SKM-1 (cell line): Measurements from ENCODE around the gene LRRC37A2.
"Not testable (repeated sequence)": the region's sequence is repeated elsewhere in the genome, so short reads cannot be mapped to it uniquely, and the experiment has no call there.

Experiments
- DNase-seq: peaks from one replicate; lab custom pipeline; 2025; ENCODE audit not compliant: unreplicated experiment; lab: John Stamatoyannopoulos, UW

Gene LRRC37A2

DNA sequence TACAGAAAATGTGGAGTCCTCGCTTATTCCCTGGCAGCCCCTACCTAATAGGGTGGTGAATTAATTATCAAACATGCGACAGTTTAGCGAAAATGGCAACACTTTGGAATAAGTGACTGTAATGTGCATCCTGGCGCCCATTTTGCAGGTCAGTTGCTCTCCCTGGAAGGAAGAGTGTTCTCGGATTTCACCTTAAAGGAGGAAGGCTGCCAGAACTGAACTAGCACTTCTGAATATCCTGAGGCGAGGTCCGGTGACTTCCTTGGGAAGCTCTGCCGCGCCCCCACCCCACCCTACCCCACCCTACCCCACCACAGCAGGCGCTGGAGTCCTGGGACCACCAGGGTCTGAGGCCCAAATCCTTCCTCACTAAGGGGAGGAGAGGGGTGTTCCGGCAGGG is at the start of gene LRRC37A2:
Gene LRRC37A2, plus strand, starts transcription at position 301 of the 400 bp plus-strand sequence. CDS start 245 bp downstream, outside the sequence.
- DNase-seq, result not testable (repeated sequence)

- DNase-seq, result not testable (repeated sequence)
These were observed 44.6 kb upstream of the LRRC37A2 start for GRCh38 chr17:46467618-46468017.

DNA sequence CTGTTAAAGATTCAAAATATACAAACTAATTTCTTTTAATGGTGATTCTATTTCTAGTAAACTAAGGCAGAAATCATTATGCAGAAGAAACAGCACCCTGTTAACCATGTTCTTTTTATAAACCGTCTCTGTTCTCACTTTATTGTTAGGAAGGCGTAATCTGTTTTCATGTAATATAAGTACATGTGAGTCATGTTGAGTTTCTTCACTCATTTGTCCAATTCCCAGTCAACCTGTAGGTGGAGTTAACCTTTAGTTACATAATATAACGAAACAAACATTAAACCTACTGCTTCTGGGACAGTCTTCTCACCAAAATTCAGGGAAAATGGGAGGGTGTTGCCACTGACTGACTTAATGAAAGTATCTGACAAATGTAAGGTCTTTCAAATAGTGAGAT is 37.8 kb upstream of the LRRC37A2 start:
- DNase-seq, result not testable (repeated sequence)

DNA sequence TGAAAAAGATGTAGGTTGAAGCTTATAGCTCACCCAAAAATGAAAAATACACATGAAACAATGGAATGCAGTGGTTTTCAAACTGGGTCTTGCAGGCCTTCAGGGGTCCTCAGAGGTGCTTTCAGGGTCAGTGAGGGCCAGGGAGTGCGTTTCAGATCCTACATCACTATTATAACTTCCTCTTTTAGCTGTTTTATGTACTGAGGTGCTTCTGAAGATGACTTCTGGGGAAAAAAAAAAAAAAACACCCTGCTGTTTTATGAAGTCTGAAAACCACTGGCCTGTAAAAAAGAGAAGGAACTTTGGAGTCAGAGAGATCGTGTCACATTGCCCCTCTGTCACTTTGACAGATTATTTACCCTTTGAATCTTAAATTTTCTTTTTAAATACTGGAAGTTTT is 36.7 kb upstream of the LRRC37A2 start:
- DNase-seq, result not testable (repeated sequence)

- DNase-seq, result not testable (repeated sequence)
These were observed 33.4 kb upstream of the LRRC37A2 start for GRCh38 chr17:46478823-46479222.

DNA sequence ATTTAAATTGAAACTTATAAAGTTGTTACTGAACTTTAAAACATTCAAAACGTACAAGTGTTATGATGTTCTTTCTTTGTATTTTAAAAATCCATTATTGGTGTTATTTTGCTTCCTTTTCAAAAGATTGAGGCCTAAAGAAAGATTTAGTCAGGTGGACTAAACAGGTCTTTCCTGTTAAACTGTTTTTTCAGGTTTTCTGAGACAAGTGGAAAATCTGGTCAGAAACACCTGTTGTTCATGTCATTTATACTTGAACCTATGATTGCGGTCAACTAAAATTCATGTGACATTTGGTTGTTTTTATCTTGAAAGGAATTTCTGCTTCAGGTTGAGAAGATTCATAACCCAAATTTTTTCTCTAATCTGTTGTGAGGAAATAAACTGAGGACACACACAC is 31.0 kb upstream of the LRRC37A2 start:
- not testable (repeated sequence) for DNase-seq

- not testable (repeated sequence) for DNase-seq
These were observed 20.2 kb upstream of the LRRC37A2 start for GRCh38 chr17:46492021-46492420.

- not testable (repeated sequence) for DNase-seq
These were observed 12.7 kb upstream of the LRRC37A2 start for GRCh38 chr17:46499437-46500139.

GRCh38 chr17:46505896-46506295 is 6.4 kb upstream of the LRRC37A2 start:
- not testable (repeated sequence) for DNase-seq

- DNase-seq, result not testable (repeated sequence)
These were observed 22.4 kb downstream of the LRRC37A2 start for GRCh38 chr17:46534716-46535115.

- DNase-seq, result not testable (repeated sequence)
These were observed 36.3 kb downstream of the LRRC37A2 start for GRCh38 chr17:46548607-46549006.

DNA sequence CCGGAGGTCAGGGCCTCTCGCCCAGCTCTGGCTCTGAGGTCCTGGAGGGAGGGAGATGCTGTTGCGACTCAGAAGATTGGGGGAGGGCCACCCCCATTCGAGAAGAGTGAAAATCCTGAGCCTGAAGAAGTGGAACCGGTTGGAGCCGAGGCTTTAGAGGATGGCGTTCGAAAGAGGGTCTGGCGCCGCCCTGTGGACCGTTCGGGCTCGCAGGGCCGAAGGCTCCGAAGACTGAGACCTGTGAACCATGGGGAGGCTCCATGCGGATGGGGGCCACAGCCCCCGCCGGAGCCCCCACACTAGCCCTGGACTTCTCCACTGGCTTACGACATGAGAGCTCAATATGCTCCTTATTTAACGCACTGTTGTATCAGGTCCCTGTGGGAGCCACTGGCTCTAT is 46.9 kb downstream of the LRRC37A2 start:
- not testable (repeated sequence) for DNase-seq

DNA sequence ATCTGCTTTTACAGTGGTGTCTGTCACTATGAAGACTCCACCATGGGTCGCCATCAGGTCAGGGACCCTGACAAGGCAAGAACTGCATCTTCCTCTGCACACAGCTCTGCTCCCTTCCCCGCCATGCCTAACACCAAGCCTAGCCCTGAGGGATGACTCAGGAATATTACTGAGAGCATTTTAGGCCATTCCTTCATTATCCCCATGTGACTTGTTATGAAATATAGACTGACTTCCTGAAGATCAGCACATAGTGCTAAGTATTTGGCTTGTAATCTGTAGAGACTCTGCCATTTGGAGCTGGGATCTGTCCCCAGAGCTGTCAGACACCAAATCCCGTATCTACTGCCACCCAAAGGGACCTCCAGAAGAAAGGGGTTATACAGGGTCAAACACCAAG is 47.8 kb downstream of the LRRC37A2 start:
- DNase-seq, result not testable (repeated sequence)

DNA sequence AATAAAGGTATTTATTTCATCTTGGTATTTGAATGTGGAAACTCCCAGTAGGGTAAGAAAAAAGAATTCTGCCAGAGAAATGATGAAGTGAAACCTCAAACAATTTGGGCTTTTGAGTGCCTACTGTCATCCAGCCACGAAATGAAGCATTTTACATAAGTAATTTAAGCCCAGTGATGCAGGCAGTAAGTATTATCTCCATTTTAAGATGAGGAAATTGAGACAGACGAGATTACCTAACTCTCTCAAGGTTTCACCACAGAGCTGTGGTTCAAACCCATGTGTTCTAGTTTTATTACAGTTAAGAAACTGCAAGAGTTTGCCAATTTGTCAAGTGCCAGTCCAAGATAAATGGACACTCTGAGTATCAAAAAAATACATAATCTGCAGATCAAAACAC is 54.0 kb downstream of the LRRC37A2 start:
- not testable (repeated sequence) for DNase-seq

DNA sequence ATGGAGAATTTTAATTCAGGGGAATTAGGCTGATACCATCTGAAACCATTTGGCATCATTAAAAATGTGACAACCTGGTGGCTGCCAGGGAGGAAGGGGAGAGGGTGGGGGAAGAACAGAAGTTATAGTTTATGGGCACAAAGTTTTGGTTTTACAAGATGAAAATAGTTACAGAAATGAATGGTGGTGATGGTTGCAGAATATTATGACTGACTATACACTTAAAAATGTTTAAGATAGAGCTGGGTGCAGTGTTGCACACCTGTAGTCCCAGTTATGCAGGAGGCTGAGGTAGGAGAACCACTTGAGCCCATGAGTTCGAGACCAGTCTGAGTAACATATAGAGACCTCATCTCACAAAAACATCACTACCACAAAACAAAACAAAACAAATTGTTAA is 54.7 kb downstream of the LRRC37A2 start:
- not testable (repeated sequence) for DNase-seq

DNA sequence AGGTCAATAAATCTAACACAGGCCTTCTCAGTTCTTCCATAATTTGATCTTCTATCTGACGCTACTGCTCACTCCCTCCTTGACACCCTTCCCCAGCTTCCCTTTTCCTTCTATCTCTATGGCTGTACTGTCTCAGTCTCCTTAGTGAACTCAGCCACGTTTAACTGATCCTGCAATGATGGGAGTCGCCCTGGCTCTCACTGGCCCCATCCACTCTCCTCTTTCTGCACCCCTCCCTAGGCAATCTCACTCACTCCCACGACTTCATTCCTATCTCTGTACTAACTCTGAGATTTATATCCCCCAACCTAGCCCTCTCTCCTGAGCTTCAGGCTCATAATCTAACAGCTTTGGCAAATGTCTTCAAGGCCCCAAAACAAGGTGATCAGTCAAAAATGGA is 59.5 kb downstream of the LRRC37A2 start:
- not testable (repeated sequence) for DNase-seq

DNA sequence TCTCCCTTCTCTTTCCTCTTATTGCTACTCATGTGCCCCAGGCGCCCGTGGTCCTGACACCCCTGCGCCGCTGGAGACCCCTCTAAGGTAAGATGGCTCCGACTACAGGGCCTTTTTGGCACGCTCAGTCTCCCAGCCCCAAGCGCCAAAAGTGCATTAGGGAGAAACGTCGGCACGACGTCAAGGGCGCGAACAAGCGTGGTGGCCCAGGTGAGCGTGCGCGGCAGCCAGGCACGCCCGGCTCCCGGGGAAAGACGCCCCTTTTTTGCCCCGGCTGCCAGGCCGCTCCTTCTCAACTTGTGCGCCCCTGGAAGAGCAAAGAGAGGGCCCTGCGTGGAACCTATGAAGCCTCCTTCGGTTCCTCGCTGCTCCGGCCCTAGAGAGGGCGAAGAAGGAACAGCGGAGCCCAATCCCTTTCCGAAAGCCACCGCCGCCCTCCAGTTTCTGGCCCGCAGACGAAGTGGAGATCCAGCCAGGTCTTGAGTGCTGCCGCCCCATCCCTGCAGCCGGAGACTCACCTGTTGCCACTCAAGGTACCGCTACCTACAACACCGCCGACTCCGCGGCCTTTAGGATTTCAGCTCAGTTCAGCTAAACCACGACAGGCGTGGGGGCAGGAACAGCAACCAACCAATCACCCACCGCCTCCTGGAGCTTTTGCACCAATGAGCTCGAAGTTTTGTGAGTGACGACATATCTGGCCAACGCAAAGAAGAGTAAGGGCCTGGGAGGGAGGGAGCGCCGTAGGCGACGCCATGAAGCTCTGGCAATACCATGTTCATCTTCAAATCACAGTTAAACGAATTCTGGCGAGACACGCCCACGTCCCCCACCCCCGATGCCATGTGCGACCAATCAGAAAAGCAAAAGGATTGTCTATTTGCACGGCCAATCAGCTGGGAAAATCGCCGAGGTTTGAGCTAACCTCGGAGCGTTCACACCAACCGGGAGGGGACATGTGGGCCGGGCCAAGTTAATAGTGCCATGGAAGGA is 67.1 kb downstream of the LRRC37A2 start, which contains the start of gene ARL17A:
Gene ARL17A, minus strand, starts transcription at position 609 of the 993 bp plus-strand sequence. CDS start 3,369 bp downstream, outside the sequence.
- not testable (repeated sequence) for DNase-seq

DNA sequence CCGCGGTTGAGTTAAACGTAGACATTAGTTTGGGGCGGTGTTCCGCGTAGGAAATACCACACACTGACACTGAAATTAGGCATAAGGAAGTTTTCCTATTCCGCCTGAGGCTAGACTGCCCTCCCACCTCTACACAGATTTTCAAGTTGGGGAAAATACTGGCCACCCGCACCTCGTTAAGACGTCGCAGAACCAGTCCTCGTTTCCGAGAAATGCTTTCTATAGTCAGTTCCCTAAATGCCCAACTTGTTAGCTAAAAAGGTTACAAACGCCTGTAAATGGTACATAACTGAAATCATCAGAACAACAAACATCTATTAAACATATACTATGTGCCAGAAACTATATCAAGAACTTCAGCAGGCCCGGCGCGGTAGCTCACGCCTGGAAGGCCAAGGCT is 67.8 kb downstream of the LRRC37A2 start:
- not testable (repeated sequence) for DNase-seq

DNA sequence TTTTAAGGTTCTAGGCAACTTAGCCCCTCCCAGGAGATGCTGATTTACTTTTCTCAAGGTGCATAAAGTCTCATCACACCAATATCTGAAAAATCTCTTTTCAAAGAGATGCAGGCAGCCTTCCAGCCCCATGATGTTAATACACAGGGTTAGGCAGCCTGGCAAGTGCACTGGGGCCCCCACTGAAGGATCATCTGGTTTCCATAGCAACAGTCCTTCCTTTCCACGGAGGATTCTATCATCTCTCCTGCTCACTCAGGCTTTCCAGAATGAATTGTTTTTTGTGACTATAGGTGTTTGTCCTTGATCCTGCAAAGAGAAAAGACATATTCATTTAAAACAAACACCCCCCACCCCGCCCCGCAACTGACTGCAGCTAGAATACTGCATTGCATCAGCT is 73.2 kb downstream of the LRRC37A2 start:
- DNase-seq, result not testable (repeated sequence)

- DNase-seq, result not testable (repeated sequence)
These were observed 78.2 kb downstream of the LRRC37A2 start, which contains the start of gene NSF for GRCh38 chr17:46590157-46591146. NSF (plus strand) TSS chr17:46590669; CDS start chr17:46590776, 107 bp downstream.
